Measurements from ENCODE around the gene CNIH3.

CNIH3 gene

DNA sequence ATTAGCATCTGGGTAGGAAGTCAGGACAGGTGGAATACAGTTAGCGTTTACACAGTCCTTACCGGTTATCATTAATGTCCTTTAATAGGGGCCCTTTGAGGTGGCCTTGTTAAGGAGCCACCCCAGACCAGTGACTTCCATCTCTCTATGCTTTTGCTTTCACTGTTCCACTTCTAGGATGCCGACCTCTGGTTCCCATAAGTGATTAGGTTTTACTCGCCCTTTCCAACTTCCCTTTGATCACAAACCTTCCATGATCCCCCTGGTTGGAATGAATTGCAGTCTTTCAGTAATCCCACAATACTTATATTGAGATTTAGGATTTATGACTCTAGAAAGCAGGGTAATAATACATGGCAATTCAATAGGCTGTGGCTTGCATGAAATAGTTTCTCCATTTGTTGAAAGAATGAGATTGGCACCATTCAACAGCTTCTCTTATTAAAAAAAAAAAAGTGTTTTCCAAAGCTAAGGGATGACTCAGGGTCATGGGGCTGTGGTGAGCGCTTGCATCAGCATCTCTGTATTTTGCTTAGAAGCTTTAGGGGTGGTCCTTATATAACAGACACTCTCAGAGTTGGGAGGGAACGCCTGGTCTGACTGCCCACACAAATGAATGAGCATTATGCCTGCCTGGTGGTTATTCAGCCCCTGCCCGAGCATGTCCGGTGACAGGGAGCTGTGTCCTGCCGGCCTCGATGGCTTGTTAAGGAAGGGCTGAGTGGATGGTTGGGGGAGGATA lies 110.5 kb downstream of the CNIH3 start:
- no peak for DNase-seq

GRCh38 chr1:224727351-224728289 lies 111.5 kb downstream of the CNIH3 start:
- DNase-seq = no peak

DNA sequence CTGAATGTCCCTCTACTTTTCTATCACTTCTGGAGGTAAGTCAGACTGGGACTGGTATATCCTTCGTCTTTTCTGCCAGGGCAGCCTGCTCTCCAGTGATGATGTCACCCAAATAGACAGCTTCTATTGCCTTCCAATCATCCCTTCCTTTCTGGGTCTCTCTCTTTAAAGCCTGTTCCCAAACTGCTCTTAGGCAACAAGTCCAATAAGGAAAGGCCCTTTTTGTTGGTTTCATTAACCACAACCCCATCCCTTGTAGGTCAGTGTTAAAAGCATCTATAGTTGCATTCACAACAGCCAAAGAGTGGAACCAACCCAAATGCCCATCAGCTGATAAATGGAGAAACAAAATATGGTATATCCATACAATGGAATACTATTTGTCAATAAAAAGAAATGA lies 114.4 kb downstream of the CNIH3 start:
- no peak for DNase-seq

- DNase-seq = no peak
Measured at GRCh38 chr1:224730965-224731364, 114.8 kb downstream of the CNIH3 start.

DNA sequence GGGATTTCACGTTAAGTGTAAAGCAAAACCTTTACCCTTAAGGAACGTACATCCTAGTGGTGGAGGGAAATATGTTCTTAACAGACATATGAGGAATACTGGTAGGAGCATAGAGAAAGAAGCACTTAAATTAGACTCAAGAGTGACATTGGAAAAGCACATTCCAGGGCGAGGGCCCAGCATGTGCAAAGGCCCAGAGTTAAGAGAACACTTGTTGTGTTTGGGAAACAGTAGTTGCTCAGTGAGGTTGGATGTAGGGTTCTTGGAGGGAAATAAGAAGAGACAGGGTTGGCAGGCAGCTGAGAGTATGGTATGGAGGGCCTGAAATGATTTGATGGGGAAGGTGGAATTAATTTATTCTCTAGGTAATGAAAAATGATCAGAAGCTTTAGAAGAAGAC lies 115.5 kb downstream of the CNIH3 start:
- DNase-seq = no peak

GRCh38 chr1:224732377-224733026 lies 116.4 kb downstream of the CNIH3 start:
- DNase-seq = no peak

- DNase-seq = no peak
Measured at GRCh38 chr1:224733027-224733911, 117.2 kb downstream of the CNIH3 start.

DNA sequence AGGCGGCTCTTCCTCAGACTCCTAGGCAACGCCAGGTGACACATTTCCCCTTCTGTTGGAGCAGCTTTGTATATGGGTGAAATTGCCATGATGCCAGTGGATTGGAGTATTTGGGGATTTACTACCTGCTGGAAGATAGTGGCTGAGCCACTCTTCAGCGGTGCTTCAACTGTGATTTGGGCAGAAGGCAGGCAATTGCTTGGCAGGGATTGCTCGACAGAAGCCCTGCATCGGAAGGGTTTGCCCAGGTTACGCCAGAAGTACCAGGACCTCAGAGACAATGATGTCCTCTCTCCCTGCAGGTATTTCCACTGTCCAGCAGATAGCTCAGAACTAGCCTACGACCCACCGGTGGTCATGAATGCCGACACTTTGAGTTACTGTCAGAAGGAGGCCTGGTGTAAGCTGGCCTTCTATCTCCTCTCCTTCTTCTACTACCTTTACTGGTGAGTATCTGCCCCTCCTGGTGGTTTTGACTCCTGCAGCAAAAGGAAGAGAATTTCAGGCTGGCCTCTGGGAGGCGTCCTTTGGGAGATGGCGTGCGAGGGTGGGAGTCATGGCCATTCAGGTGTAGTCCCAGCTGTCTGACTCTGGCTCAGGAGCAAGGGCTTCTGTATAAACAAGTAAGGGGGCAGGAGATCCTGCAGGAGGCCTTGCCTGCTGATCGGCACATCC lies 118.3 kb downstream of the CNIH3 start:
- DNase-seq = no peak

DNA sequence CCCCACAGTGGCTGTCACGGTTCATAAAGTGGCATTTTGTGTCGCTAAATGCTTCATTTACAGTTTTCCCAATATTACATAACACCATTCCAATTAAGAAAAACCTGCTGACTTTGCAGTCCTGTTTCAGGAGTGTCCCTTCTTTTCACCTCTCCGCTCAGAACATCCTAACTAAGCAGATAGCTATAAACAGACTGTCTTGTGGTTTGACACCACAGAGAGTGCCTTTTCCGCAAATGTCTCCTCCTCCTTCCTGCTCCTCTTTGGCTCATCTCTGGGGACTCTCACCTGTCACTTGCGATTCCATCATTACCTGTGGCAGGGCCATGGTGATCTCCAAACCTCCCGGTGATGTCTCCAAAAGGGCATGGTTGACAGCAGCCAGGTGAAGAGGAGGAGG lies 119.0 kb downstream of the CNIH3 start:
- no peak for DNase-seq

DNA sequence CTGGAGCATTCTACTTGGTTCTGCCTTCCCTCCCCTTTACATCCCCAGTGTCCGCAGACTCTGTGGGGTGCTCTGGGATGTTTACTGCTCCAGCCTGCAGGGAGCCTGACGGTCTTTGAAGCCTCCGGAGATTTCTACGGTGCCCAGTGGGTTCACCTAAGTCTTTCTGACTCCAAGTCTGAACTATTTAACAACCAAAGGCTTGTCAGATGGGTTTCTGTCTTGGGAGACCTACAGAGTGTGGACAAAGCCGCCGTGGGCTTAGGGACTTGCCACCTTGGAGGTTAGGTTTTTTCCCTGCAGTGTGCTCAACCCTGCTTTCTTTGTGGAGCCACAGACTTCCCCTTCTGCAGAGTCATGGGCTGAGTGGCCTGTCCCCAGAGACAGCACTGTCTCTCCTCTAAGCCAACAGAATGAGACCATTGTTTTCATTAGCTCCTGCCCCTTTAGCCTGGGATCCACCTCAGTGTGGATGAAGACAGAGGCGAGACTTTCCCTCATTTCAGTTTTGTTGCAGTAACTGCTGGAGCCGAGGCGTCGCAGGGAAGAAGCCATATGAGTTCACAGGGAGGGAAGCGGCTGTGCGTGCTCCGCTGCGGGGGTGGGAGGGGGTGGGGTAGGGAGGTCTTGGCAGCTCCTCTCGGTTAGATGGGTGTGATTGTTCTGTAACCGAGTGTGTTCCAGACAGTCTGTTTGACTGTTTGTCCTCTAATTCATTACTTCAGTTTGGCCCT lies 120.7 kb downstream of the CNIH3 start:
- DNase-seq = no peak

DNA sequence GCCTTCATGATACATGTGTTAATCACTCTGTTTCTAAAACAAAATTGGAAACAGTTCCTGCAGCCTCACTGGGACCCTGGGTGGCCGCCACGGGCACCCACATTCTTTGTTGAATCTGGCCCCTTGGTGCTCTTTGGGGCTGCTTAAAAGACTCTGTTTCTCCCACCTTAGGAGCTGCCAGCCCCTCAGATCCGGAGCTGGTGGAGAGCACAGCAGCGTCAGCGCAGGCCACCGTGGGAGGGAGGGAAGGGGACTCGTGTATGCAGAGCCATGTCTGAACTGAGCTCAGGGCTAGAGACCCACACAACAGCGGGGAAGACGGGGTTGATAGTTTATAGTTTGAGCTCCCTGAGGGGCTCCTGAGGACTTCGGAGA lies 121.2 kb downstream of the CNIH3 start:
- DNase-seq = no peak

GRCh38 chr1:224739303-224739996 lies 123.3 kb downstream of the CNIH3 start:
- DNase-seq = no peak

GRCh38 chr1:224739997-224740684 lies 124.0 kb downstream of the CNIH3 start:
- no peak for DNase-seq

GRCh38 chr1:224740685-224741052 lies 124.6 kb downstream of the CNIH3 start:
- DNase-seq = no peak

DNA sequence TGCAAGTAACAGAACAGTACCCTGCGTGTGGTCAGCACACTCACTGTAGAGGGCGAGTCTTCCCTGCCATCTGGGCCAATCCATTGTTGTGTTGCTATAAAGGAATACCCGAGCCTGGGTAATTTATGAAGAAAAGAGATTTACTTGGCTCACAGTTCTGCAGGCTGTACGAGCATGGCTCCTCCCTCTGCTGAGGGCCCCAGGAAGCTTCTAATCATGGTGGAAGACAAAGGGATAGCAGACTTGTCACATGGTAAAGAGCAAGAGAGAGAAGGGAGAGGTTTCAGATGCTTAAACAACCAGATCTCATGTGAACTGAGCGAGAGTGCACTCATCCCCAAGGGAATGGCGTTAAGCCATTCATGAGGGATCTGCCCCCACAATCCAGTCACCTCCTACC lies 126.2 kb downstream of the CNIH3 start:
- DNase-seq = no peak

GRCh38 chr1:224743608-224744164 lies 127.6 kb downstream of the CNIH3 start:
- DNase-seq = no peak

DNA sequence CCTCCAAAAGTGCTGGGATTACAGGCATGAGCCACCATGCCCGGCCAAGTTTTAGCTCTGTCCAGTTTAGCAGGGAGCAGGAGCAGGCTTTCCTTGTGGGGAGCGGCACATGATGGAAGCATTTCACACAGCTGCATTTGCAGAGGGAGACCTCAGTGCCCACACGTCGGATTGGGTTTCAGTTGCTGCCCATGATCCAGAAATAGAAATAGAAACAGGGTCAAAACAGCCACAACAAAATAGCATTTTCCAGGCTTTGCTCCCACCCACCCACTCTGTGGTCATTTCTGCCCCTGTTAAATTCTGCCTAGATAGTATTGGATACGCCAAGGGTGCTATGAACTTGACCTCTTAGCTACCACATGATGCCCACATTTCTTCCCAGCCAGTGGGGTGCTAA lies 128.4 kb downstream of the CNIH3 start:
- DNase-seq = no peak

DNA sequence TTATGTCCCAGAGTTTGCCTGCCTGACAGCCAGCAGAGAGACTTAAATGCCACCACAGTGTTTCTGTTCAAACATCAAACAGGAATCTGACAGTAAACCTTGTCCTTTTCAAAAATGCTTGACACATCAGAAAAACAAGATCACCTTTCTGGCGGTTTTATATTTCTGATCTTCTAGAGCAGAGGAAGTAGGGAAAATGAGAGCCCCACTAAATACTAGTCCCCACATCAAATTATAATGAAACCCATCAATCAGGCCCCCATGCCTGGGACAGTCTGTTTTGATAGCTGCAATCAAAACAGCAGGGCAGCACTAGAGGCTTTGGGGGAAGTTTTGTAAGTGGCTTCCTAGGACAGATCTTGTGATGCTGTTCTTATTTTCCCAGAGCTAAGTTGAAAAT lies 129.3 kb downstream of the CNIH3 start:
- no peak for DNase-seq

DNA sequence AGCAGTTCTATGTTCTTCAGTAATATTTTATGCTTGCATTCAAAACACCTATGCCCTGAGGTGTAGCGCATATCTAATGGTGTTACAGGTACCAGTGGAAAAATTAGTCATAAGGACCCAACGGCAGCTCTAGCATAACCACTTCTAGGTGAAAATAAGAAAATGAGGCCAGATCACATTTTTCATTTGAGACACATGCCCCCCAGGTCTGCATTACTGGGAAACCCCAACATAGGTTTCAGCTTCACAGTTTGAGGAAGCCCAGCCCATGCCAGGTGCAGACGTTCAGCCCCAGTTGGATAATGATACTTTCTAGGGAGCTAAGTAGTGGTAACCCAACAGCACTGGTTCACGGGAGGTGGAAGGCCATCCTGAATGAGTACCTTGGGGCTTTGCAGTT lies 129.8 kb downstream of the CNIH3 start:
- DNase-seq = no peak

- peak; percentile 88 for DNase-seq
Measured at GRCh38 chr1:224747578-224747977, 131.5 kb downstream of the CNIH3 start.
